ENCODE results near the gene HTT. TPM values are rescaled to one million over a fixed set of nuclear protein-coding genes. Genes with fewer than 3 reads are reported as not detected.

The HTT gene
- total RNA-seq, 1 experiment from 2014 or later = 66.8 TPM

DNA sequence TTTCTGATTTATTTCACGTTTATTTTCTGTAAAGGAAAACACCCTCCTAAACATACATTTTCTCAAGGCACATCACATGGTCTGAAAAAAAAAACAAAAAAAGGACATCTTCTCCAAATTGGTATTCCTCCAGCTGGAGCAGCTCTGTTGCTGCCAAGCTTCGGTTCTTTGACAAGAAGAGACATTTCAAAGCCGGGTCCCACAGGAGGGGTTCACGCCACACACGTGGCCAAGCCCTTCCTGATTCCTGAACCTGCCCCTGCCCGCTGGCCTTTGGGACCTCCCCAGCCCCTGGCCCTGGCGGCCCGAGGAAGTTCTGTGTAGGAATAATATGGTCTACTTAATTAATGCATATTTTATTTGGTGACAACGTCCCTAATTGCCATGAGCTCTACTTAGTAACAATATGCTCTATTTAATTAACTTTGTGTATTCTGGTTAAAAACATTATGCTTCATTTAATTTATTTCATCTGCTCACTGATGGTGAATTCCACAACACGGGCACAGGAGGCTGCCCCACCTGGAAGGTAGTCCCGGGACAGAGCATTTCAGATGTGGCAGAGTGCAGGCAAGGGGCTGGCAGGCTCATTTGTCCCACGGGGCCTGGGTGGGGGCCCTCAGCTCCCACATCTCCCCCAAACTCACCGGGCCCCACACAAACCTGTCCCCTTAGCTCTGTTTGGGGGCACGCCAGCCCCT is 212.9 kb downstream of the HTT start:
- H3K9me3 ChIP-seq (ENCODE audit: low read depth, low read length, poor library complexity, severe bottlenecking) = no peaks in the 10 kb centered on the region
- intact Hi-C loops (cut with micrococcal nuclease; ENCODE audit: unreplicated experiment) = no loop called here
- no peak overlapping the region for H3K4me3 ChIP-seq (ENCODE audit: low read depth, low read length, poor library complexity, severe bottlenecking)
- ChIA-PET CTCF (no interaction called here), POLR2A (ENCODE audit: low non-redundant PET) (no interaction called here)
- no peak for TF ChIP-seq EZH2 (IDR thresholded peaks at IDR 0.05; ENCODE audit: borderline replicate concordance, low read depth, low read length, poor library complexity, severe bottlenecking)
- TF ChIP-seq, protein P1, sequence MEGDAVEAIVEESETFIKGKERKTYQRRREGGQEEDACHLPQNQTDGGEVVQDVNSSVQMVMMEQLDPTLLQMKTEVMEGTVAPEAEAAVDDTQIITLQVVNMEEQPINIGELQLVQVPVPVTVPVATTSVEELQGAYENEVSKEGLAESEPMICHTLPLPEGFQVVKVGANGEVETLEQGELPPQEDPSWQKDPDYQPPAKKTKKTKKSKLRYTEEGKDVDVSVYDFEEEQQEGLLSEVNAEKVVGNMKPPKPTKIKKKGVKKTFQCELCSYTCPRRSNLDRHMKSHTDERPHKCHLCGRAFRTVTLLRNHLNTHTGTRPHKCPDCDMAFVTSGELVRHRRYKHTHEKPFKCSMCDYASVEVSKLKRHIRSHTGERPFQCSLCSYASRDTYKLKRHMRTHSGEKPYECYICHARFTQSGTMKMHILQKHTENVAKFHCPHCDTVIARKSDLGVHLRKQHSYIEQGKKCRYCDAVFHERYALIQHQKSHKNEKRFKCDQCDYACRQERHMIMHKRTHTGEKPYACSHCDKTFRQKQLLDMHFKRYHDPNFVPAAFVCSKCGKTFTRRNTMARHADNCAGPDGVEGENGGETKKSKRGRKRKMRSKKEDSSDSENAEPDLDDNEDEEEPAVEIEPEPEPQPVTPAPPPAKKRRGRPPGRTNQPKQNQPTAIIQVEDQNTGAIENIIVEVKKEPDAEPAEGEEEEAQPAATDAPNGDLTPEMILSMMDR (conservative IDR thresholded peaks at IDR 0.05; ENCODE audit: low read depth, low read length) = no peak
- peaks cover 14% of the 10 kb centered on the region for H3K4me1 ChIP-seq (ENCODE audit: insufficient read depth, low read length, poor library complexity, severe bottlenecking)
- BruUV-seq (replicated peaks) = no TSS peak
- H3K27me3 ChIP-seq (replicated peaks; ENCODE audit: insufficient read depth, low read depth, low read length, poor library complexity) = no peaks in the 10 kb centered on the region
- H3K27ac ChIP-seq (ENCODE audit: low read depth, low read length, poor library complexity, severe bottlenecking) = no peak overlapping the region
- no peak for DNase-seq (ENCODE audit: low spot score)
- H3K36me3 ChIP-seq (ENCODE audit: insufficient read depth, low read length, poor library complexity, severe bottlenecking) = no peaks in the 10 kb centered on the region

DNA sequence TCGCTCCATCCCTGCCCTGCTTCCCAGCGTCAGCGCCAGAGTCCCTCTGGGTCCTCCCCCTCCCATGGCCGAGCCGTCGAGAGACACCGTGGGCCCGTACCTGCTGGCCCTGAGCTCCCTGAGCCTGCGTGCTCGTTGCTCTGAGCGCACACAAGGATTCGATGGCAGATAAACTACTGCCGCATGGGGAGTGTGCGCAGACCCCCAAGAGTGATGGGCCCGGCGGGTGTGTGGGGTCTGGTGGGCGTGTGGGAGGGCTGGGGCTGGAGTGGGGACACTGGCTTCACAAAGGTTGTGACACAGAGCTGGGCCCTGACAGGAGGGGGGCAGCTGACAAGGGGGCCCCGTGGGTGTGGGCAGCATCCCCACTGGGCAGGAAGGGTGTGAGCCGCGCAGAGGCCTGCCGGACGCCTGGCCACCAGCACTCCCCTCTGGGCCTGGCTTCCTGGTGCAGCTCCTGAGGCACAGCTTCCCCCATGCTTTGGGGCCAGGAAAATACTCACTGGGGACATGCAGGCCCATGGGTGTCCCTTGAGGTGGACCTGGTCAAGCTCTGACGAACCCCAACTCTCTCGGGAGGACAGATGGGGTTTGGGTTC is 213.6 kb downstream of the HTT start:
- no peak for DNase-seq (ENCODE audit: low spot score)
- H3K4me1 ChIP-seq (ENCODE audit: insufficient read depth, low read length, poor library complexity, severe bottlenecking) = peaks cover 14% of the 10 kb centered on the region
- H3K4me3 ChIP-seq (ENCODE audit: low read depth, low read length, poor library complexity, severe bottlenecking) = no peak overlapping the region
- H3K9me3 ChIP-seq (ENCODE audit: low read depth, low read length, poor library complexity, severe bottlenecking) = no peaks in the 10 kb centered on the region
- no TSS peak for BruUV-seq (replicated peaks)
- TF ChIP-seq EZH2 (IDR thresholded peaks at IDR 0.05; ENCODE audit: borderline replicate concordance, low read depth, low read length, poor library complexity, severe bottlenecking) = no peak
- TF ChIP-seq, protein P1 (conservative IDR thresholded peaks at IDR 0.05; ENCODE audit: low read depth, low read length) = no peak
- ChIA-PET POLR2A (ENCODE audit: low non-redundant PET) (no interaction called here), CTCF (no interaction called here)
- H3K27me3 ChIP-seq (replicated peaks; ENCODE audit: insufficient read depth, low read depth, low read length, poor library complexity) = no peaks in the 10 kb centered on the region
- H3K27ac ChIP-seq (ENCODE audit: low read depth, low read length, poor library complexity, severe bottlenecking) = no peak overlapping the region
- no peaks in the 10 kb centered on the region for H3K36me3 ChIP-seq (ENCODE audit: insufficient read depth, low read length, poor library complexity, severe bottlenecking)
- intact Hi-C loops (cut with micrococcal nuclease; ENCODE audit: unreplicated experiment) = no loop called here

DNA sequence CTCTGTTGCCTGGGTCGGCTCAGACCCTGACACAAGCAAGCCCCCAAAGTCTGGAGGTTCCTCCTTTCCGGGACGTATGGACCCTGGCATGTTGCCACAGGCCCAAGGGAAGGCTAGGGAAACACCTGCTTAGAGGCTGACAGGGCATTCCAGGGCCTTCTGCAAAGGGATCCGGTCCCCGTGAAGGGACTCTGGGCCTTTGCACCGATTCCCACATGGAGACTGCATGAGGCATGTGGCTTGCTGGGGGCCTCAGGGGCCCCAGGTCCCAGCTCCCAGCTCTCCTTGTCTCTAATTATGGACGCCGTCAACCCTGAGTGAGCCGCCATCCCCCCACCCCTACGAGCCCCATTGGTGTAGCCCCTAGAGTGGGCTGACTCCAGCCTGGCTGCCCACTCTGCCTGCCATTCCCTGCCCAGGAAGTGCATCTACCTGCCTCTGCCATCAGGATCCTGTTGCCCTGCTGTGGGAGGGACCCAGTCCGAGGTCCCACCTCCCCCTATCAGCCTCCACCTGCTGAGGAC is 214.2 kb downstream of the HTT start:
- Histone ChIP-seq H3K27ac (ENCODE audit: low read depth, low read length, poor library complexity, severe bottlenecking) (no peak overlapping the region), H3K36me3 (ENCODE audit: insufficient read depth, low read length, poor library complexity, severe bottlenecking) (no peaks in the 10 kb centered on the region), H3K9me3 (ENCODE audit: low read depth, low read length, poor library complexity, severe bottlenecking) (no peaks in the 10 kb centered on the region), H3K4me3 (ENCODE audit: low read depth, low read length, poor library complexity, severe bottlenecking) (no peak overlapping the region), H3K27me3 (replicated peaks; ENCODE audit: insufficient read depth, low read depth, low read length, poor library complexity) (no peaks in the 10 kb centered on the region), H3K4me1 (ENCODE audit: insufficient read depth, low read length, poor library complexity, severe bottlenecking) (peaks cover 14% of the 10 kb centered on the region)
- intact Hi-C loops (cut with micrococcal nuclease; ENCODE audit: unreplicated experiment) = no loop called here
- BruUV-seq (replicated peaks) = no TSS peak
- no peak for DNase-seq (ENCODE audit: low spot score)
- POLR2A ChIA-PET (ENCODE audit: low non-redundant PET) = no interaction called here
- TF ChIP-seq, protein P1 (conservative IDR thresholded peaks at IDR 0.05; ENCODE audit: low read depth, low read length) = no peak
- no peak for TF ChIP-seq EZH2 (IDR thresholded peaks at IDR 0.05; ENCODE audit: borderline replicate concordance, low read depth, low read length, poor library complexity, severe bottlenecking)
- CTCF ChIA-PET = no interaction called here
